Prostate gland (tissue), 2 donors: ENCODE data around the gene APBA2.
"Not testable (repeated sequence)": the region's sequence is repeated elsewhere in the genome, so short reads cannot be mapped to it uniquely, and the experiment has no call there.

Experiments used
- CTCF ChIP-seq, 4 experiments: fragments of 200-600 bp in 2 of 4; fragments of 450-650 bp in 2 of 4; sonication (generic) in 2 of 4; IDR thresholded peaks; 1 replicate in 3 of 4; 2 replicates in 1 of 4; pipeline ENCODE4 v1.5.1; 2016 to 2019; ENCODE audit warnings: antibody characterized with exemption in 4 of 4, mild to moderate bottlenecking in 2 of 4, moderate library complexity in 2 of 4
- POLR2A ChIP-seq: fragments of 450-650 bp; IDR thresholded peaks from one replicate; pipeline ENCODE4 v1.6.1; 2016; ENCODE audit warnings: antibody characterized with exemption, mild to moderate bottlenecking

- not testable (repeated sequence) for TF ChIP-seq CTCF (IDR thresholded peaks at IDR 0.05); POLR2A
Measured at GRCh38 chr15:28890291-28890690, 4.5 kb downstream of the APBA2 start.
